Astrocyte (in vitro differentiated cells and primary cell): ENCODE data around the gene RBP3. TPM values are rescaled to one million over a fixed set of nuclear protein-coding genes. Genes with fewer than 3 reads are reported as not detected.

Experiments
- DNase-seq: peaks from one replicate; pipeline ENCODE4 v3.0.0-alpha.2; 2010; ENCODE audit warnings: low read depth
- FAIRE-seq: peaks from 2 replicates; lab custom pipeline; 2011; peaks lifted over from hg19 to GRCh38; lab: Jason Lieb, UNC
- H2AFZ ChIP-seq: 2 replicates; pipeline ENCODE4 v1.6.0; 2012; ENCODE audit warnings: low read depth, low read length, inconsistent platforms
- H3K27ac ChIP-seq: 2 replicates; pipeline ENCODE4 v1.5.1; 2011; ENCODE audit warnings: low read depth, low read length, inconsistent platforms
- H3K27me3 ChIP-seq: 2 replicates; pipeline ENCODE4 v1.6.0; 2011; ENCODE audit warnings: low read length, inconsistent platforms; ENCODE audit not compliant: insufficient read depth
- H3K36me3 ChIP-seq: 2 replicates; pipeline ENCODE4 v1.5.1; 2011; ENCODE audit warnings: low read length, inconsistent platforms; ENCODE audit not compliant: insufficient read depth
- H3K4me1 ChIP-seq: 2 replicates; pipeline ENCODE4 v1.5.1; 2011; ENCODE audit warnings: low read length, inconsistent platforms; ENCODE audit not compliant: insufficient read depth
- H3K4me2 ChIP-seq: 2 replicates; pipeline ENCODE4 v1.6.0; 2012; ENCODE audit warnings: low read length, inconsistent platforms
- H3K4me3 ChIP-seq: 2 replicates; pipeline ENCODE4 v1.5.1; 2011; ENCODE audit warnings: low read depth, mild to moderate bottlenecking, low read length, inconsistent platforms; ENCODE audit not compliant: insufficient read depth
- H3K79me2 ChIP-seq: 2 replicates; pipeline ENCODE4 v1.6.0; 2012; ENCODE audit warnings: mild to moderate bottlenecking, low read length, inconsistent platforms; ENCODE audit not compliant: insufficient read depth
- H3K9ac ChIP-seq: 2 replicates; pipeline ENCODE4 v1.6.0; 2012; ENCODE audit warnings: mild to moderate bottlenecking, low read length, inconsistent platforms
- H3K9me3 ChIP-seq: 2 replicates; pipeline ENCODE4 v1.5.1; 2012; ENCODE audit warnings: low read depth, mild to moderate bottlenecking, low read length, inconsistent platforms; ENCODE audit not compliant: insufficient read depth
- H4K20me1 ChIP-seq: 2 replicates; pipeline ENCODE4 v1.6.0; 2012; ENCODE audit warnings: low read length, inconsistent platforms; ENCODE audit not compliant: insufficient read depth
- H3K27ac Mint-ChIP-seq: one replicate; pipeline ENCODE4 v1.8.0; 2021; ENCODE audit warnings: mild to moderate bottlenecking, mixed read lengths; ENCODE audit not compliant: unreplicated experiment
- H3K27me3 Mint-ChIP-seq: one replicate; pipeline ENCODE4 v1.8.0; 2021; ENCODE audit warnings: low read depth, mixed read lengths; ENCODE audit not compliant: unreplicated experiment
- H3K36me3 Mint-ChIP-seq: one replicate; pipeline ENCODE4 v1.8.0; 2021; ENCODE audit warnings: low read depth, mixed read lengths; ENCODE audit not compliant: unreplicated experiment
- H3K4me1 Mint-ChIP-seq: one replicate; pipeline ENCODE4 v1.8.0; 2021; ENCODE audit warnings: low read depth, mixed read lengths; ENCODE audit not compliant: unreplicated experiment
- H3K4me3 Mint-ChIP-seq: one replicate; pipeline ENCODE4 v1.8.0; 2021; ENCODE audit warnings: mild to moderate bottlenecking, moderate library complexity, mixed read lengths; ENCODE audit not compliant: unreplicated experiment
- H3K9me3 Mint-ChIP-seq: one replicate; pipeline ENCODE4 v1.8.0; 2021; ENCODE audit warnings: mild to moderate bottlenecking, mixed read lengths; ENCODE audit not compliant: unreplicated experiment
- EZH2 ChIP-seq: IDR thresholded peaks from 2 replicates; pipeline ENCODE4 v1.6.1; 2012; ENCODE audit warnings: mild to moderate bottlenecking, low read length, inconsistent platforms; ENCODE audit not compliant: insufficient read depth
- total RNA-seq: library from RNA; stranded (reverse); gene quantifications from 2 replicates; pipeline ENCODE4 v1.2.1, GENCODE V29; 2021
- TF ChIP-seq, protein P1 (sequence below): IDR thresholded peaks from 2 replicates; pipeline ENCODE4 v1.5.1; 2011; ENCODE audit warnings: low read depth, mild to moderate bottlenecking, inconsistent platforms, low read length, moderate library complexity; ENCODE audit not compliant: insufficient read depth

The RBP3 gene
- total RNA-seq, 1 donor from 2014 or later = not detected

DNA sequence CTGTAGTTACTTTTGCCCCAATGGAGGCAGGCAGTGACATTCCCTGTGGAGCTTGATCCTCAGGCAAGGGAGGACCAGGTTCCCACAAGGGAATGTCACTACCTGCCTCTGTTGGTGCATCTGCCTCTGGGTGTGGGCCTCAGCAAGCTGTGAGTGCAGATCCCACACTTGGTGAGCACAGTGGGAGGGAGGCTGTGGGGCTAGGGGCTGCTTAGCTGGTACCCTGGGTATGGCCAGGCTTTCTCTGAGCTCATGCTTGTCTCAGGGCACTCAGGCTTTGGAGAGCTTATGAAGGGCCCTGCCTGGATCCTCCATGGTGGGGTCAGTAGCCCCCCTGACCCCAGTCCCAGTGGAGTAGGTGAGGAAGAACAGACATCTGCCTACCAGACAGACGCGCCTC is 52.1 kb downstream of the RBP3 start:
- Histone ChIP-seq H3K9me3 (no peaks in the 10 kb centered on the region), H3K9ac (no peak overlapping the region), H3K27me3 (no peaks in the 10 kb centered on the region), H3K27ac (no peak overlapping the region), H3K4me3 (no peak overlapping the region), H3K79me2 (no peaks in the 10 kb centered on the region), H3K4me2 (no peak overlapping the region), H2AFZ (no peak overlapping the region), H4K20me1 (no peaks in the 10 kb centered on the region), H3K4me1 (peaks cover 20% of the 10 kb centered on the region), H3K36me3 (no peaks in the 10 kb centered on the region)
- Mint-ChIP-seq H3K27me3 (no peaks in the 10 kb centered on the region), H3K9me3 (peaks cover 13% of the 10 kb centered on the region), H3K36me3 (peaks cover 4% of the 10 kb centered on the region), H3K4me1 (peaks cover 35% of the 10 kb centered on the region), H3K27ac (no peak overlapping the region), H3K4me3 (no peak overlapping the region)
- DNase-seq (no peak), FAIRE-seq (no peak)
- TF ChIP-seq, protein P1, sequence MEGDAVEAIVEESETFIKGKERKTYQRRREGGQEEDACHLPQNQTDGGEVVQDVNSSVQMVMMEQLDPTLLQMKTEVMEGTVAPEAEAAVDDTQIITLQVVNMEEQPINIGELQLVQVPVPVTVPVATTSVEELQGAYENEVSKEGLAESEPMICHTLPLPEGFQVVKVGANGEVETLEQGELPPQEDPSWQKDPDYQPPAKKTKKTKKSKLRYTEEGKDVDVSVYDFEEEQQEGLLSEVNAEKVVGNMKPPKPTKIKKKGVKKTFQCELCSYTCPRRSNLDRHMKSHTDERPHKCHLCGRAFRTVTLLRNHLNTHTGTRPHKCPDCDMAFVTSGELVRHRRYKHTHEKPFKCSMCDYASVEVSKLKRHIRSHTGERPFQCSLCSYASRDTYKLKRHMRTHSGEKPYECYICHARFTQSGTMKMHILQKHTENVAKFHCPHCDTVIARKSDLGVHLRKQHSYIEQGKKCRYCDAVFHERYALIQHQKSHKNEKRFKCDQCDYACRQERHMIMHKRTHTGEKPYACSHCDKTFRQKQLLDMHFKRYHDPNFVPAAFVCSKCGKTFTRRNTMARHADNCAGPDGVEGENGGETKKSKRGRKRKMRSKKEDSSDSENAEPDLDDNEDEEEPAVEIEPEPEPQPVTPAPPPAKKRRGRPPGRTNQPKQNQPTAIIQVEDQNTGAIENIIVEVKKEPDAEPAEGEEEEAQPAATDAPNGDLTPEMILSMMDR = no peak
- TF ChIP-seq EZH2 = no peak

DNA sequence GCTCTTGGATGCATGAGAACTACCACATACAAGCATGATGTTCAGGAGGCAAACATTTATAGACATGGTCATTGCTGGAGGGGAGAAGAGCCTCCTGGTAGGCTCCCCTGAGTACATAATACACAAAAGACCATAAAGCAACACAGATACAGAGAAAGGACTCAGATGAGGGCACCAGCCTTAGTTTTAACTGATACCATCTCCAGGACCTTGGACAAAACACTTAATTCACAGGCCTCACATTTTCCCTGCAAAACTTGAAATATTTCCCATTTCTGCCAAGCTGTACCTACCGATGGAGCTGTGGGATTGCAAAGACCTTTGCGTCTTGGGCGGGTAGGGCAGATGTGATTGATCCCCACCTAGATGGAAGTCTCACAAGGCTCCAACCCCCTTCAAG is 52.6 kb downstream of the RBP3 start:
- H3K36me3 Mint-ChIP-seq = peaks cover 3% of the 10 kb centered on the region
- no peak overlapping the region for H3K27ac Mint-ChIP-seq
- TF ChIP-seq, protein P1 = no peak
- TF ChIP-seq EZH2 = no peak
- no peaks in the 10 kb centered on the region for H4K20me1 ChIP-seq
- peaks cover 35% of the 10 kb centered on the region for H3K4me1 Mint-ChIP-seq
- H3K79me2 ChIP-seq = no peaks in the 10 kb centered on the region
- no peaks in the 10 kb centered on the region for H3K27me3 ChIP-seq
- H3K4me3 Mint-ChIP-seq = no peak overlapping the region
- no peak overlapping the region for H2AFZ ChIP-seq
- no peaks in the 10 kb centered on the region for H3K36me3 ChIP-seq
- FAIRE-seq (no peak), DNase-seq (no peak)
- no peaks in the 10 kb centered on the region for H3K27me3 Mint-ChIP-seq
- peaks cover 20% of the 10 kb centered on the region for H3K4me1 ChIP-seq
- H3K9ac ChIP-seq = no peak overlapping the region
- H3K9me3 ChIP-seq = no peaks in the 10 kb centered on the region
- no peak overlapping the region for H3K27ac ChIP-seq
- H3K4me2 ChIP-seq = no peak overlapping the region
- peaks cover 11% of the 10 kb centered on the region for H3K9me3 Mint-ChIP-seq
- H3K4me3 ChIP-seq = no peak overlapping the region

DNA sequence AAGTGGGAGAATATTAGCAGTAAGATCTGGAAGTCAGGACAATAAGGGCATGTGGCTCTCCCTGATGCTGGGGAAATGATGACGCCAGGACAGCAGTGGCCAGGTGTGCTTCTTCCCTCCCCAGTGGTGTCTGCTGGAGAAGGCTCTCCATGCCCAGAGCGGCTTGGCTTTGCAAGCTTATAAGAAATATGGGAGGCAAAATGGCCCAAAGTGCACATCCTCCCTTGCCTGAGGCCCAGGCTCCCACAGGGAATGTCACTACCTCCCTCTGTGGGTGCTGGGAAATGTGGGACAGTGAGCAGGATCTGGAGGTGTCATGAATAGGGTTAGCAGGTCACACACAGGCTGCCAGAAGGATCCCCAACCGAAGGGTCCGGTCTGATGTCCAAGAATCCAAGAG is 53.0 kb downstream of the RBP3 start:
- H3K4me2 ChIP-seq = no peak overlapping the region
- TF ChIP-seq, protein P1 = no peak
- no peak for TF ChIP-seq EZH2
- no peak overlapping the region for H3K4me3 Mint-ChIP-seq
- H3K4me1 ChIP-seq = peaks cover 22% of the 10 kb centered on the region
- peaks cover 8% of the 10 kb centered on the region for H3K9me3 Mint-ChIP-seq
- H3K9ac ChIP-seq = no peak overlapping the region
- H3K27me3 Mint-ChIP-seq = no peaks in the 10 kb centered on the region
- H3K9me3 ChIP-seq = no peaks in the 10 kb centered on the region
- H3K36me3 ChIP-seq = no peaks in the 10 kb centered on the region
- DNase-seq (no peak), FAIRE-seq (no peak)
- no peak overlapping the region for H3K4me3 ChIP-seq
- no peak overlapping the region for H2AFZ ChIP-seq
- H3K27ac Mint-ChIP-seq = no peak overlapping the region
- no peaks in the 10 kb centered on the region for H3K79me2 ChIP-seq
- H3K27me3 ChIP-seq = no peaks in the 10 kb centered on the region
- H3K4me1 Mint-ChIP-seq = peaks cover 35% of the 10 kb centered on the region
- no peaks in the 10 kb centered on the region for H4K20me1 ChIP-seq
- no peak overlapping the region for H3K27ac ChIP-seq
- no peaks in the 10 kb centered on the region for H3K36me3 Mint-ChIP-seq
